ENCODE data around the gene PRRC2C. TPM values are rescaled to one million over a fixed set of nuclear protein-coding genes. Genes with fewer than 3 reads are reported as not detected.
"Not testable (repeated sequence)": the region's sequence is repeated elsewhere in the genome, so short reads cannot be mapped to it uniquely, and the experiment has no call there.

PRRC2C gene
- total RNA-seq, 8 experiments from 2014 or later = 58.2 to 146 (median 85.5) TPM

- in situ Hi-C loops (cut with MboI; ENCODE audit: low pct_unique_long_range_greater_than_20kb in 2 of 9, low sequenced_read_pairs in 9 of 9, unreplicated experiment in 9 of 9) = no loop called here
- H3K4me3 ChIP-seq = no peak overlapping the region
- H3K27ac ChIP-seq = no peak overlapping the region
- WGBS, 10 experiments = 78 to 100% (median 96%) methylated on average over 1 to 4 of the region's 4 CpGs
- H3K4me1 ChIP-seq (replicated peaks in 1 of 2) = peaks cover 0 to 4% of the 10 kb centered on the region in 2 donors
- no peak for ATAC-seq (replicated peaks in 6 of 8)
Observed at GRCh38 chr1:171507435-171507834, 22.1 kb downstream of the PRRC2C start.

DNA sequence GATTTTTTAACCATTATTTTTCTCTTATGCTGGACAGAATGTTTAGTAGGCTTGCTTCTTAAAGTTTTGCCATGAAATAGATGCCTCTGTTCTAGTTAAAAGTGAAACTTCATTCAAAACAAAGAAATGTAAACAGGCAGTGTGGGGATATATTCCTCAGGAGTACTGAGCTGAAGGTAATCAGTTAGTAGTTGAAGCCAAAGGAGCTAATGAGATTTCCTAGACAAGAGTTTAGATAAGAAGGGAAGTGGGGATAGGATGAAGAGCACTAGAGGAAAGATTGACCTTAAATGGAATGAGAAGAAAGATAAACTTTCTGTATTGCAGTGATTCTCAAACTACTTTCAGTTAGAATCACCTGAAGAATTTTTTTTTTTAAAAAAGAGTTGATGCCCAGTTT, 23.9 kb downstream of the PRRC2C start:
- H3K4me1 ChIP-seq (replicated peaks in 1 of 2) = peaks cover 0 to 4% of the 10 kb centered on the region in 2 donors
- no peak overlapping the region for H3K27ac ChIP-seq
- no peak for ATAC-seq (replicated peaks in 6 of 8)
- in situ Hi-C loops (cut with MboI; ENCODE audit: low pct_unique_long_range_greater_than_20kb in 2 of 9, low sequenced_read_pairs in 9 of 9, unreplicated experiment in 9 of 9) = no loop called here
- H3K4me3 ChIP-seq = no peak overlapping the region

DNA sequence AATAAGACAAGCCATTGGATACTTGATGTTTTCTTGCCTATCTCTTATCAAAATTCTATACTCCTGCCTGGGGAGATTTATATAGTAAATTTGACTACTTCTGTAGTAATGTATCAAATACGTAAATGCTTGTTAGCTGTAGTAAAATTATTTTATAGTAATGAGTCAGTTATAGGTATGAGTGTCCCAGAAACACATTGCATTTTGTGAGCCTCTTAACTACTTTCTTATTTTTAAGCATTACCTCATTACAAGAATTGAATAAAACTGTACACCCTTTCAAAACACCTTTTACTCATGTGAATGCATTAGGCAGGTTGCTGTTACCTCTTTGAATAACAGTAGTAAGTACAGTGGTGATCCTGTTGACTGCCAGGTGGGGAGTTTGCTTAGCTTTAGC, 28.4 kb downstream of the PRRC2C start:
- no peak for ATAC-seq (replicated peaks in 6 of 8)
- in situ Hi-C loops (cut with MboI; ENCODE audit: low pct_unique_long_range_greater_than_20kb in 2 of 9, low sequenced_read_pairs in 9 of 9, unreplicated experiment in 9 of 9) = no loop called here
- no peaks in the 10 kb centered on the region for H3K4me1 ChIP-seq (replicated peaks in 1 of 2)
- 0 to 83% (median 17%) methylated on average over 1 of the region's 1 CpG; no CpG with 5 or more reads in 5 of the 10 experiments for WGBS, 10 experiments
- no peak overlapping the region for H3K27ac ChIP-seq
- no peak overlapping the region for H3K4me3 ChIP-seq

DNA sequence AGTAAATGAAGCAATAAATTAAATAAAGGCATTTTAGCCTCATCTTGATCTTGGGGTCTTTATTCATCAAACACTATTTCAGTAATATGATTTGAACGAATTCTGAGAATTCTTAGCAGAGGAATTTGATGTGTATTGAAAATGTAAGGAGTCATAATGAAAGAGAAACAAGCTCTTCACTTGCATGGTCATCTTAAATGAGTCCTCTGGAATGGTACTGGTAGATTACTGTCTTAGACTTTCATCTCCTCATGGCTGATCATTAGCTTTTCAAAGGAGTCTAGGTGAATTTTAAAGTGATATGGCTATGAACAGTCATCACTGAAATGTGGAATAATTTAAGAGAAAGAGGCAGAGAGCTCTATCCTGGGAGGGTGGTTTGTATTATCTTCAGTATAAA, 30.0 kb downstream of the PRRC2C start:
- no peaks in the 10 kb centered on the region for H3K4me1 ChIP-seq (replicated peaks in 1 of 2)
- WGBS, 10 experiments = 57 to 100% (median 100%) methylated on average over 1 of the region's 1 CpG; no CpG with 5 or more reads in 1 of the 10 experiments
- H3K4me3 ChIP-seq = no peak overlapping the region
- ATAC-seq (replicated peaks in 6 of 8) = no peak
- H3K27ac ChIP-seq = no peak overlapping the region
- in situ Hi-C loops (cut with MboI; ENCODE audit: low pct_unique_long_range_greater_than_20kb in 2 of 9, low sequenced_read_pairs in 9 of 9, unreplicated experiment in 9 of 9) = no loop called here

- in situ Hi-C loops (cut with MboI; ENCODE audit: low pct_unique_long_range_greater_than_20kb in 2 of 9, low sequenced_read_pairs in 9 of 9, unreplicated experiment in 9 of 9) = no loop called here
- ATAC-seq (replicated peaks in 6 of 8) = no peak
- H3K4me1 ChIP-seq (replicated peaks in 1 of 2) = no peaks in the 10 kb centered on the region
- no peak overlapping the region for H3K4me3 ChIP-seq
- 80 to 100% (median 94%) methylated on average over 1 to 4 of the region's 4 CpGs; no CpG with 5 or more reads in 1 of the 10 experiments for WGBS, 10 experiments
- no peak overlapping the region for H3K27ac ChIP-seq
Observed at GRCh38 chr1:171515741-171516140, 30.4 kb downstream of the PRRC2C start.

- Histone ChIP-seq H3K4me3 (no peak overlapping the region), H3K27ac (no peak overlapping the region), H3K4me1 (replicated peaks in 1 of 2) (no peaks in the 10 kb centered on the region)
- peak in 2 of 8 experiments; percentile 23 to 77 for ATAC-seq (replicated peaks in 6 of 8)
- in situ Hi-C loops (cut with MboI; ENCODE audit: low pct_unique_long_range_greater_than_20kb in 2 of 9, low sequenced_read_pairs in 9 of 9, unreplicated experiment in 9 of 9) = no loop called here
- 0 to 100% (median 80%) methylated on average over 1 to 2 of the region's 2 CpGs for WGBS, 10 experiments
Observed at GRCh38 chr1:171521567-171521966, 36.2 kb downstream of the PRRC2C start.

- H3K4me1 ChIP-seq (replicated peaks in 1 of 2) = no peaks in the 10 kb centered on the region
- H3K27ac ChIP-seq = no peak overlapping the region
- 44 to 100% (median 70%) methylated on average over 1 to 3 of the region's 3 CpGs; no CpG with 5 or more reads in 1 of the 10 experiments for WGBS, 10 experiments
- ATAC-seq (replicated peaks in 6 of 8) = no peak
- H3K4me3 ChIP-seq = no peak overlapping the region
- in situ Hi-C loops (cut with MboI; ENCODE audit: low pct_unique_long_range_greater_than_20kb in 2 of 9, low sequenced_read_pairs in 9 of 9, unreplicated experiment in 9 of 9) = no loop called here
Observed at GRCh38 chr1:171530676-171531075, 45.3 kb downstream of the PRRC2C start.

DNA sequence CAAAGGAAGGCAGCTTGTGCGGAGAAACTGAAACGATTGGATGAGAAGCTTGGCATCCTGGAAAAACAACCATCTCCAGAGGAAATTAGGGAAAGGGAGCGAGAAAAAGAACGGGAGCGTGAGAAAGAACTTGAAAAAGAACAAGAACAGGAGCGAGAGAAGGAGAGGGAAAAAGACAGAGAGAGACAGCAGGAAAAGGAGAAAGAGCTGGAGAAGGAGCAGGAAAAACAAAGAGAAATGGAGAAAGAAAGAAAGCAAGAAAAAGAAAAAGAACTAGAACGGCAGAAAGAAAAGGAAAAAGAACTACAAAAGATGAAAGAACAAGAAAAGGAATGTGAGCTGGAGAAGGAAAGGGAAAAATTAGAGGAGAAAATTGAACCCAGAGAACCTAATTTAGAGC, 47.2 kb downstream of the PRRC2C start:
- no peak overlapping the region for H3K27ac ChIP-seq

DNA sequence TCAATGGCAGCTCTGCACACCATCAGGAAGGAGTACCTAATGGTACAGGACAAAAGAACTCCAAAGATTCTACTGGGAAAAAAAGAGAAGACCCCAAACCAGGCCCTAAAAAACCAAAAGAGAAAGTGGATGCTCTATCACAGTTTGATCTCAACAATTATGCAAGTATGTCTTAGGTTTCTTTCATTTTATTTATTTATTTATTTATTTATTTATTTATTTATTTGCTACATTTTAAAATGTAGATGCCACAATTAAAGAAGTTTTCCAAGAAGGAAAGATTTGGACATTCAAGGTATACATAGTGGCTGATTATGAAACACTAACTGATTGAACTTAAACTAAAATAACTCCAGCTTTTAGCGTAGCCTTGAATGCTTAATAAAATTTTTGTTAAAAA, 60.2 kb downstream of the PRRC2C start:
- WGBS, 10 experiments = 93 to 100% (median 100%) methylated on average over 1 of the region's 1 CpG; no CpG with 5 or more reads in 1 of the 10 experiments
- ATAC-seq (replicated peaks in 6 of 8) = no peak
- in situ Hi-C loops (cut with MboI; ENCODE audit: low pct_unique_long_range_greater_than_20kb in 2 of 9, low sequenced_read_pairs in 9 of 9, unreplicated experiment in 9 of 9) = no loop called here
- Histone ChIP-seq H3K27ac (no peak overlapping the region), H3K4me3 (no peak overlapping the region), H3K4me1 (replicated peaks in 1 of 2) (no peaks in the 10 kb centered on the region)

More for the DNA sequence above, 47.2 kb downstream of the PRRC2C start:
- 83 to 94% (median 90%) methylated on average over 3 to 7 of the region's 7 CpGs for WGBS, 10 experiments
- Histone ChIP-seq H3K4me3 (no peak overlapping the region), H3K4me1 (replicated peaks in 1 of 2) (no peaks in the 10 kb centered on the region)
- in situ Hi-C loops (cut with MboI; ENCODE audit: low pct_unique_long_range_greater_than_20kb in 2 of 9, low sequenced_read_pairs in 9 of 9, unreplicated experiment in 9 of 9) = no loop called here
- no peak for ATAC-seq (replicated peaks in 6 of 8)

GRCh38 chr1:171550050-171550449, 64.7 kb downstream of the PRRC2C start:
- WGBS, 10 experiments = 86 to 100% (median 97%) methylated on average over 2 to 3 of the region's 3 CpGs
- Histone ChIP-seq H3K27ac (no peak overlapping the region), H3K4me3 (no peak overlapping the region), H3K4me1 (replicated peaks in 1 of 2) (no peaks in the 10 kb centered on the region)
- in situ Hi-C loops (cut with MboI; ENCODE audit: low pct_unique_long_range_greater_than_20kb in 2 of 9, low sequenced_read_pairs in 9 of 9, unreplicated experiment in 9 of 9) = no loop called here
- no peak for ATAC-seq (replicated peaks in 6 of 8)

GRCh38 chr1:171550598-171551100, 65.3 kb downstream of the PRRC2C start:
- H3K4me3 ChIP-seq; H3K27ac ChIP-seq; in situ Hi-C loops (cut with MboI; ENCODE audit: low pct_unique_long_range_greater_than_20kb in 2 of 9, low sequenced_read_pairs in 9 of 9, unreplicated experiment in 9 of 9); H3K4me1 ChIP-seq (replicated peaks in 1 of 2); ATAC-seq (replicated peaks in 6 of 8): not testable (repeated sequence)
- WGBS, 10 experiments = 100% methylated on average over 1 of the region's 4 CpGs; no CpG with 5 or more reads in 8 of the 10 experiments

DNA sequence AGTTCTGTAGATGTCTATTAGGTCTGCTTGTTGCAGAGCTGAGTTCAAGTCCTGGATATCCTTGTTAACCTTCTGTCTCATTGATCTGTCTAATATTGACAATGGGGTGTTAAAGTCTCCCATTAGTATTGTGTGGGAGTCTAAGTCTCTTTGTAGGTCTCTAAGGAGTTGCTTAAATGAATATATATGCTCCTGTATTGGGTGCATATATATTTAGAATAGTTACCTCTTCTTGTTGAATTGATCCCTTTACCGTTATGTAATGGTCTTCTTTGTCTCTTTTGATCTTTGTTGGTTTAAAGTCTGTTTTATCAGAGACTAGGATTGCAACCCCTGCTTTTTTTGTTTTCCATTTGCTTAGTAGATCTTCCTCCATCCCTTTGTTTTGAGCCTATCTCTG, 68.6 kb downstream of the PRRC2C start:
- H3K4me1 ChIP-seq (replicated peaks in 1 of 2); in situ Hi-C loops (cut with MboI; ENCODE audit: low pct_unique_long_range_greater_than_20kb in 2 of 9, low sequenced_read_pairs in 9 of 9, unreplicated experiment in 9 of 9); H3K4me3 ChIP-seq; H3K27ac ChIP-seq; ATAC-seq (replicated peaks in 6 of 8): not testable (repeated sequence)
- WGBS, 10 experiments = 100% methylated on average over 1 of the region's 1 CpG; no CpG with 5 or more reads in 5 of the 10 experiments

GRCh38 chr1:171563675-171564074, 78.3 kb downstream of the PRRC2C start:
- Histone ChIP-seq H3K4me1 (replicated peaks in 1 of 2) (no peaks in the 10 kb centered on the region), H3K4me3 (no peak overlapping the region), H3K27ac (no peak overlapping the region)
- ATAC-seq (replicated peaks in 6 of 8) = no peak
- in situ Hi-C loops (cut with MboI; ENCODE audit: low pct_unique_long_range_greater_than_20kb in 2 of 9, low sequenced_read_pairs in 9 of 9, unreplicated experiment in 9 of 9) = no loop called here
- 92 to 100% (median 100%) methylated on average over 1 of the region's 1 CpG; no CpG with 5 or more reads in 2 of the 10 experiments for WGBS, 10 experiments

DNA sequence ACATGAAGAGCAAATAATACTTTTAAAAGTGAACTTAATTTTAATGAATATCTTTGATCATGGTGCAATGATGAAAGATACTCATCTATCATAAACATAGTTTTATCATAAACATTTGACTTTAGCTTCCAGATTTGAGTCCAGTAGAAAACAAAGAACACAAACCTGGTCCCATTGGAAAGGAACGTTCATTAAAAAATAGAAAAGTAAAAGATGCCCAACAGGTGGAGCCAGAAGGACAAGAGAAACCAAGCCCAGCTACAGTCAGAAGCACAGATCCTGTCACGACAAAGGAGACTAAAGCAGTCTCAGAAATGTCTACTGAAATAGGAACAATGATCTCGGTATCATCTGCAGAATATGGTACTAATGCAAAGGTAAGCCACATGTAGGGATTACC, 81.1 kb downstream of the PRRC2C start:
- no peak for ATAC-seq (replicated peaks in 6 of 8)
- H3K4me1 ChIP-seq (replicated peaks in 1 of 2) = no peaks in the 10 kb centered on the region
- no peak overlapping the region for H3K4me3 ChIP-seq
- WGBS, 10 experiments = 21 to 100% (median 74%) methylated on average over 1 to 3 of the region's 3 CpGs
- in situ Hi-C loops (cut with MboI; ENCODE audit: low pct_unique_long_range_greater_than_20kb in 2 of 9, low sequenced_read_pairs in 9 of 9, unreplicated experiment in 9 of 9) = no loop called here
- no peak overlapping the region for H3K27ac ChIP-seq

Measured in motor neuron (in vitro differentiated cells).